PFSK-1 (cell line): ENCODE measurements around the gene STMN1.

Experiments used
- FOXP2 ChIP-seq: optimal IDR thresholded peaks from 2 replicates; pipeline ENCODE3; 2011; ENCODE audit warnings: borderline replicate concordance, control low read depth, inconsistent platforms; ENCODE audit not compliant: insufficient read depth; ENCODE audit errors: extremely low read length, extremely low read depth
- POLR2AphosphoS5 ChIP-seq: IDR thresholded peaks from 2 replicates; pipeline ENCODE4 v1.6.1; 2012; ENCODE audit warnings: low read depth, mild to moderate bottlenecking, control low read depth, low read length, moderate library complexity
- SIN3A ChIP-seq: IDR thresholded peaks from 2 replicates; pipeline ENCODE4 v1.6.1; 2012; ENCODE audit warnings: mild to moderate bottlenecking, low read length, moderate library complexity, borderline replicate concordance; ENCODE audit not compliant: insufficient read depth
- TAF1 ChIP-seq: IDR thresholded peaks from 2 replicates; pipeline ENCODE4 v1.6.1; 2012; ENCODE audit warnings: low read length, control low read depth, borderline replicate concordance; ENCODE audit not compliant: insufficient read depth
- TF ChIP-seq, protein P1 (sequence below), 2 experiments: IDR thresholded peaks; 2 replicates each; pipeline versions ENCODE4 v1.6.1 to v1.8.0; 2011 to 2012; ENCODE audit warnings: low read depth in 2 of 2, low read length in 2 of 2, control low read depth in 1 of 2, inconsistent platforms in 1 of 2, mild to moderate bottlenecking in 1 of 2, moderate library complexity in 1 of 2; ENCODE audit not compliant: insufficient read depth in 1 of 2

Gene STMN1

DNA sequence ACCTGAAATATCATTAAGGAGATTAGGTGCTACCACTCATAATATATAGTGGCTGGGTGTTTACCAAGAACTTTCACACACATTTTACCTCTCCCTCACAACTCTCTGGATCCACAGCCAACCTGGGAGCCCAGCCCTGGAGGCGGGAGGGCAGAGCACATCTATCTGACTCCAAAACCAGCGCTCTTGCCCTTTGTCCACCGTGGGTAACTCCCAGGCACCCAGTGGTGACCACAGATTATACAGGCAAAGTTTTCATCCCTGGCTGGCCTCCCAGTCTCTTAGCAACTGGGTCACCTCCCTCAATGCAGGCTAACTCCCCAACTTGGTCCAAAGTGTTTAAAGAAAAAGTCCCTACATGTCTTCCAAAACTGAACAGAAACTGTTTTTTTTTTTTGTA is 33.1 kb downstream of the STMN1 start:
- TF ChIP-seq POLR2AphosphoS5: no peak

DNA sequence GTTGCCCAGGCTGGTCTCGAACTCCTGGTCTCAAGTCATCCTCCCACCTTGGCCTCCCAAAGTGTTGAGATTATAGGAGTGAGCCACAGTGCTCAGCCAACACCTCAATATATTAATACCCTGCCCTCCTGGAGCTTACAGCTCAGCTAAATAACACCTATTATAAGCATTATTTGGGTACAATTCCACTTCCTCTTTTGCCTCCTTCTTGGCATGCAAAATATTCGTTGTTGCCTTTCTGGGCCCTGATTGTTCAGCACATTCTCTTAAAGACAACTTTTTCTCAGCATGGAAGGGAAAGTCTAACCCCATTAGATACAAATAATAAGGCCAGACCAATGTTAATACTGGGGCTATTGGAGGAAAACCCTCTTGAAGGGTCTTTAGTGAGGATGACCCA is 33.5 kb downstream of the STMN1 start:
- TF ChIP-seq TAF1 (no peak), POLR2AphosphoS5 (no peak), SIN3A (no peak), FOXP2 (no peak)
- TF ChIP-seq, protein P1, sequence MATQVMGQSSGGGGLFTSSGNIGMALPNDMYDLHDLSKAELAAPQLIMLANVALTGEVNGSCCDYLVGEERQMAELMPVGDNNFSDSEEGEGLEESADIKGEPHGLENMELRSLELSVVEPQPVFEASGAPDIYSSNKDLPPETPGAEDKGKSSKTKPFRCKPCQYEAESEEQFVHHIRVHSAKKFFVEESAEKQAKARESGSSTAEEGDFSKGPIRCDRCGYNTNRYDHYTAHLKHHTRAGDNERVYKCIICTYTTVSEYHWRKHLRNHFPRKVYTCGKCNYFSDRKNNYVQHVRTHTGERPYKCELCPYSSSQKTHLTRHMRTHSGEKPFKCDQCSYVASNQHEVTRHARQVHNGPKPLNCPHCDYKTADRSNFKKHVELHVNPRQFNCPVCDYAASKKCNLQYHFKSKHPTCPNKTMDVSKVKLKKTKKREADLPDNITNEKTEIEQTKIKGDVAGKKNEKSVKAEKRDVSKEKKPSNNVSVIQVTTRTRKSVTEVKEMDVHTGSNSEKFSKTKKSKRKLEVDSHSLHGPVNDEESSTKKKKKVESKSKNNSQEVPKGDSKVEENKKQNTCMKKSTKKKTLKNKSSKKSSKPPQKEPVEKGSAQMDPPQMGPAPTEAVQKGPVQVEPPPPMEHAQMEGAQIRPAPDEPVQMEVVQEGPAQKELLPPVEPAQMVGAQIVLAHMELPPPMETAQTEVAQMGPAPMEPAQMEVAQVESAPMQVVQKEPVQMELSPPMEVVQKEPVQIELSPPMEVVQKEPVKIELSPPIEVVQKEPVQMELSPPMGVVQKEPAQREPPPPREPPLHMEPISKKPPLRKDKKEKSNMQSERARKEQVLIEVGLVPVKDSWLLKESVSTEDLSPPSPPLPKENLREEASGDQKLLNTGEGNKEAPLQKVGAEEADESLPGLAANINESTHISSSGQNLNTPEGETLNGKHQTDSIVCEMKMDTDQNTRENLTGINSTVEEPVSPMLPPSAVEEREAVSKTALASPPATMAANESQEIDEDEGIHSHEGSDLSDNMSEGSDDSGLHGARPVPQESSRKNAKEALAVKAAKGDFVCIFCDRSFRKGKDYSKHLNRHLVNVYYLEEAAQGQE (IDR thresholded peaks at IDR 0.05; ENCODE audit: insufficient read depth in 1 of 2, low read depth in 2 of 2, low read length in 2 of 2): no peak

DNA sequence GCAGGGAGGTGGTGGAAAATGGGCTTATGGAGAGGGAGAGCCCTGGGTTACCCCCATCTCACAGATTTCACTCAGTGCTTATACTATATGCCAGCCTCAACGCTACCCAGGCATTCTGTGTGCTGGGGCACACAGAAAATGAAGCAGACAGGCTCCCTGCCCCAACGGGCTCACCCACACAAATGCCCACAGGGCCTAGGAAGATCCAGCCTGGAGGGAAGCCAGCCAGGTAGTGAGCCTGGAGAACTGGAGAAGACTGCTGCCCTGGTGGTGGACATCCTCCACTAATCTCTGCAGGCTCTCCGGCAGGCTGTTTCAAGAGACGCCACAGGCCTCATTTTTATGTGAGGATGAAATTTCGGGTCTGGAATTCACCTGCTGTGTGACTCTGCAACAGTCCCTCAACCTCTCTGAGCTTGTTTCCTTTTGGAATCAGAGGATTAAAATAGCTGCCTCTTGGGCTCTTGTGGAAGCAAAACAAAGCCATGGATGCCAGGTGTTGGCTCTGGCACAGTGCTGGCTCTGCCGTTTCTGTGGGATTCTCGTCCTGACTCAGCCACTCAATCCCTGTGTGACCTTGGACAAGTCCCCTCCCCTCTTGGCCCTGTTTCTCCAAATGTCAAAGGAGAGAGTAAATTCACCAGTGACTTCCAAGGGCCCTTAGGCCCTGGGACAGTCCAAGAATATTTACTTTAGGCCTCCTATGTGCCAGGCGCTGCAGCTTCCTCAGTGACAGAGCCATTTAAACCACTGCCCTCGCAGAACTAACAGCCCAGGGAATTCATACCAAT is 34.3 kb downstream of the STMN1 start:
- TF ChIP-seq POLR2AphosphoS5 (no peak), FOXP2 (no peak), SIN3A (no peak), TAF1 (no peak)
- TF ChIP-seq, protein P1 (IDR thresholded peaks at IDR 0.05; ENCODE audit: insufficient read depth in 1 of 2, low read depth in 2 of 2, low read length in 2 of 2): no peak

DNA sequence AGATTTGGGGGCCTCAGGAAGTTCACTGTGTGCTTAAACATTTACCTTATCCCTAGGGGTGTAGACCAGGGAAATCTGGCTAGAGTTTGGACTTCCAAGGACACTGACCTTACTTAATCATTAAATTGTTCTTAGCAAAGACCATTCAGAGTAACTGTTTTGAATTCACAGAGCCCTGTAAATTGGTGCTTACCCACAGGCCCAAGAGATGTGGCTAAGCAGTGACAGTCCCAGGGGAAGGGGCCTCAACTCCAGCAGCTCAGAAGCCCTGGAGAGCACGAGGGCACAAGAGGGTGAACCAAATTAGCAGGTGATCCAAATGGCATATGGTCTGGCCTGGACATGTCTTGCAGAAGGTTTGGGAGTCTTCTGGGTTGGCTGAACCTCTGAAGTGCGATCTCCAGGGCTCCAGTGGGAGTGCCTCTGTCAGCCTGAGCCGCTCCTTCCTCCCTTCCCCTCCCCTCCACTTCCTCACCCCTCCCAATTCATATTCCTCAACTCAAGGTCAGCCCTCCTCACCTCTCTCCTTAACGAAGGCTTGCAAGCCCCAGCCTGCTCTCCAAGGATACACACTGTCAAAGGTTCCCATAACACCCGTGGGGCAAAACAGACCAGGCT is 35.0 kb downstream of the STMN1 start:
- TF ChIP-seq, protein P1 (IDR thresholded peaks at IDR 0.05; ENCODE audit: insufficient read depth in 1 of 2, low read depth in 2 of 2, low read length in 2 of 2): no peak
- TF ChIP-seq FOXP2: no peak
- TF ChIP-seq SIN3A: no peak
- TF ChIP-seq TAF1: no peak
- TF ChIP-seq POLR2AphosphoS5: no peak

DNA sequence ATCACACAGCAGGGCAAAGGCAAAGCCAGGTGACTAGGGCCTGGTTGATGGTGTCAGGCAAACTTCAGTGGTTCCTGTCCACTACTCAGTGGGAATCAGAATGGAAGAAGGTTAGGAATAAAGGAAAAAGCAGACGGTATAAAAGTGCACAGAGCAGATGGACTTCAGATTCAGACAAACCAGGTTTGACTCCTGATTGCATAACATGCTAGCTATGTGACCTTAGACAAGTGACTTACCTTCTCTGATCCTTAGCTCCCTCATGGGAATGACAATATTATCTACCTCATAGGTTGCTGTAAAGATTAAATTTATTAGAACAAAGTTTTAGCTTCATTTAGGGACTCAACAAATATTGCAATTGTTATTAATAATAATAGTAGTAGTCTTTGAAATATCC is 35.6 kb downstream of the STMN1 start:
- TF ChIP-seq FOXP2 (no peak), SIN3A (no peak), POLR2AphosphoS5 (no peak)
- TF ChIP-seq, protein P1 (IDR thresholded peaks at IDR 0.05; ENCODE audit: insufficient read depth in 1 of 2, low read depth in 2 of 2, low read length in 2 of 2): no peak
